PC-3 (cell line): ENCODE data around the gene MAML3.

ENCODE experiments used
- EZH2 ChIP-seq: fragments of 300-600 bp; sonication (generic); IDR thresholded peaks from one replicate; pipeline ENCODE4 v1.6.1; 2017; ENCODE audit warnings: antibody characterized with exemption, mild to moderate bottlenecking, low read length; ENCODE audit not compliant: unreplicated experiment
- TF ChIP-seq, protein P1 (sequence below): fragments of 300-600 bp; sonication (generic); conservative IDR thresholded peaks from 2 replicates; pipeline ENCODE4 v1.5.1; 2017; ENCODE audit warnings: antibody characterized with exemption, low read depth, mild to moderate bottlenecking, low read length

DNA sequence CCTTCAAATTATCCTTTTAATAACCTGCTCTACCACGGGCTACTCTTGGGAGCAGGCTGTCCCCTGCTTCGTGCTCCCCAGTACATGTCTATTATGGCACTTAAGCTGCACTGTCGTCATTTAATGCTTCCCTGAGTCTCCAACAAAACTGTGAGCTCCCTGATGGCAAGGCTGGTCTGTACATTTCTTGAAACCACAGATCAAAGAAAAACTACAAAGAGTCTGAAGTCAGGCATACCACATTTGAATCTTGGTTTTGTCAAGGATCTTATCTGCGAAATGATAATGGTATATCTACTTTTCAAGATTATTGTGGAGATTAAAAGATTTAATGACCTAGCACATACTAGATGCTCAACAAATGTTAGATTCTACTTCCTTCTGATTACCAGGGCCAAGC lies 45.7 kb downstream of the MAML3 start:
- TF ChIP-seq, protein P1, sequence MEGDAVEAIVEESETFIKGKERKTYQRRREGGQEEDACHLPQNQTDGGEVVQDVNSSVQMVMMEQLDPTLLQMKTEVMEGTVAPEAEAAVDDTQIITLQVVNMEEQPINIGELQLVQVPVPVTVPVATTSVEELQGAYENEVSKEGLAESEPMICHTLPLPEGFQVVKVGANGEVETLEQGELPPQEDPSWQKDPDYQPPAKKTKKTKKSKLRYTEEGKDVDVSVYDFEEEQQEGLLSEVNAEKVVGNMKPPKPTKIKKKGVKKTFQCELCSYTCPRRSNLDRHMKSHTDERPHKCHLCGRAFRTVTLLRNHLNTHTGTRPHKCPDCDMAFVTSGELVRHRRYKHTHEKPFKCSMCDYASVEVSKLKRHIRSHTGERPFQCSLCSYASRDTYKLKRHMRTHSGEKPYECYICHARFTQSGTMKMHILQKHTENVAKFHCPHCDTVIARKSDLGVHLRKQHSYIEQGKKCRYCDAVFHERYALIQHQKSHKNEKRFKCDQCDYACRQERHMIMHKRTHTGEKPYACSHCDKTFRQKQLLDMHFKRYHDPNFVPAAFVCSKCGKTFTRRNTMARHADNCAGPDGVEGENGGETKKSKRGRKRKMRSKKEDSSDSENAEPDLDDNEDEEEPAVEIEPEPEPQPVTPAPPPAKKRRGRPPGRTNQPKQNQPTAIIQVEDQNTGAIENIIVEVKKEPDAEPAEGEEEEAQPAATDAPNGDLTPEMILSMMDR, result no peak
- no peak for TF ChIP-seq EZH2
